LNCaP clone FGC (cell line): ENCODE data around the gene CLEC4M.
"Not testable (repeated sequence)": the region's sequence is repeated elsewhere in the genome, so short reads cannot be mapped to it uniquely, and the experiment has no call there.

Experiments used
- DNase-seq: peaks from one replicate; pipeline ENCODE4 v3.0.0-alpha.2; 2011; ENCODE audit warnings: low read depth
- H3K4me3 ChIP-seq: 2 replicates; pipeline ENCODE4 v1.5.1; 2011; ENCODE audit warnings: mild to moderate bottlenecking, low read depth, low read length, control low read depth
- TF ChIP-seq, protein P1 (sequence below): IDR thresholded peaks from 2 replicates; pipeline ENCODE4 v1.5.1; 2012; ENCODE audit warnings: mild to moderate bottlenecking; ENCODE audit not compliant: control insufficient read depth, insufficient read depth; ENCODE audit errors: extremely low read depth

CLEC4M gene

DNA sequence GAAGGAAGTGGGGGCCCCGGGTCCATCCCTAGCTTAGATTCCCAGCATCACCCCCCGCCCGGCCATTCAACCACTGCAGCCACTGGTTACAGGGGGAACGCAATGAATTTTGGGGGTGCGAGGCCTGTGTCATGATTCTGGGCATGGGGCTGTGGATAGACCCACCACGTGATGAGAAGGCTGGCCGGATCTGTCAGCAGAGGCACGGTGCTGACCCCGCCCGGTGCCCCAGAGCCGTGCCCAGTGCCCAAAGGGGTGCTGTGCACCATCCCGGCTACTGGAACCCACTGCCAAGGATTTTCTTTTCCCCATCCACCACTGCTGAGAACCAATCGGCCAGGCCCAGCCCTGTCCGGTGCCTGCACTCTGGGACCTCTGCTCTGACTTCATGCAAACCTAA lies 27.4 kb downstream of the CLEC4M start:
- DNase-seq: no peak
- no peak overlapping the region for H3K4me3 ChIP-seq
- TF ChIP-seq, protein P1, sequence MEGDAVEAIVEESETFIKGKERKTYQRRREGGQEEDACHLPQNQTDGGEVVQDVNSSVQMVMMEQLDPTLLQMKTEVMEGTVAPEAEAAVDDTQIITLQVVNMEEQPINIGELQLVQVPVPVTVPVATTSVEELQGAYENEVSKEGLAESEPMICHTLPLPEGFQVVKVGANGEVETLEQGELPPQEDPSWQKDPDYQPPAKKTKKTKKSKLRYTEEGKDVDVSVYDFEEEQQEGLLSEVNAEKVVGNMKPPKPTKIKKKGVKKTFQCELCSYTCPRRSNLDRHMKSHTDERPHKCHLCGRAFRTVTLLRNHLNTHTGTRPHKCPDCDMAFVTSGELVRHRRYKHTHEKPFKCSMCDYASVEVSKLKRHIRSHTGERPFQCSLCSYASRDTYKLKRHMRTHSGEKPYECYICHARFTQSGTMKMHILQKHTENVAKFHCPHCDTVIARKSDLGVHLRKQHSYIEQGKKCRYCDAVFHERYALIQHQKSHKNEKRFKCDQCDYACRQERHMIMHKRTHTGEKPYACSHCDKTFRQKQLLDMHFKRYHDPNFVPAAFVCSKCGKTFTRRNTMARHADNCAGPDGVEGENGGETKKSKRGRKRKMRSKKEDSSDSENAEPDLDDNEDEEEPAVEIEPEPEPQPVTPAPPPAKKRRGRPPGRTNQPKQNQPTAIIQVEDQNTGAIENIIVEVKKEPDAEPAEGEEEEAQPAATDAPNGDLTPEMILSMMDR: no peak

DNA sequence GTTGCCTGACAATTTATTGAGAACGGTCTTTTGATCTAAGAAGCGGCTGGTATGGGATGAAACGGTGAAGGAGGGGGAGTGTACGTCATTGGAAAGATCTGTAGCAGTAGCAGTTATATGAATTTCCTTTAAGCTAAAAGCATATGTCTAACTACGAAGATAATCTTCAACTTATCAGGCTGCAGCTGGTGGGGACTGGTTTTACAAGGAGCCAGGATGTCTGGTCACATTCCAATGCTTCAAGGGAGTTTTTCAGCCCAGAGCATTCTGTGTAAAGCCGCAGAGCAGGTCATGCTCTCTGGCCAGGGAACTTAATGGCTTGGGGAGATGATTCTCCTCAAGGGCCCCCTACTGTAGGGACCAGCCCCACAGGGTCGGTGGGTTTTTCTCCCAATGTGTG lies 29.2 kb downstream of the CLEC4M start:
- TF ChIP-seq, protein P1: no peak
- H3K4me3 ChIP-seq: no peak overlapping the region
- DNase-seq: no peak

DNA sequence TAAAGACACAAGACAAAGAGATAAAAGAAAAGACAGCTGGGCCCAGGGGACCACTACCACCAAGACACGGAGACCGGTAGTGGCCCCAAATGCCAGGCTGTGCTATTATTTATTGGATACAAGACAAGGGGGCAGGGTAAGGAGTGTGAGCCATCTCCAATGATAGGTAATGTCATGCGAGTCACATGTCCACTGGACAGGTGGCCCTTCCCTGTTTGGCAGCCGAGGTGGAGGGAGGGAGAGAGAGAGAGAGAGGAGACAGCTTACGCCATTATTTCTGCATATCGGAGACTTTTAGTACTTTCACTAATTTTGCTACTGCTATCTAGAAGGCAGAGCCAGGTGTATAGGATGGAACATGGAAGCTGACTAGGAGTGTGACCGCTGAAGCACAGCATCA lies 29.7 kb downstream of the CLEC4M start:
- H3K4me3 ChIP-seq, DNase-seq: not testable (repeated sequence)

DNA sequence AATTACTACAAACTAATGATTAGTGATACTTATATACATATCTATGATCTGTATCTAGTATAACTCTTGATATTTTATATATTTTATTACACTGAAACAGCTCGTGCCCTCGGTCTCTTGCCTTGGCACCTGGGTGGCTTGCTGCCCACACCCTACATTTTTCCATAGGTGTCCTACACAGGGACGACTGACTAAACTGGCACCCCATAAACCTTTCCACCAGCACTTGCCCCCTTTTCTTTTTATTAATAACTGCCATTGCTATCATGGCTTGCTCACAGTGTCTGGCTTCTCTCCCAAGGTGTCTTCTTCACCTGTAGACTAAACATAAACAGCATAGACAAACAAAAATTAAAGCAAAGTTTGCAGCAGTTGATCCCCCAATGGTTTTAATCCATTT lies 30.4 kb downstream of the CLEC4M start:
- no peak overlapping the region for H3K4me3 ChIP-seq
- TF ChIP-seq, protein P1: no peak
- DNase-seq: no peak

DNA sequence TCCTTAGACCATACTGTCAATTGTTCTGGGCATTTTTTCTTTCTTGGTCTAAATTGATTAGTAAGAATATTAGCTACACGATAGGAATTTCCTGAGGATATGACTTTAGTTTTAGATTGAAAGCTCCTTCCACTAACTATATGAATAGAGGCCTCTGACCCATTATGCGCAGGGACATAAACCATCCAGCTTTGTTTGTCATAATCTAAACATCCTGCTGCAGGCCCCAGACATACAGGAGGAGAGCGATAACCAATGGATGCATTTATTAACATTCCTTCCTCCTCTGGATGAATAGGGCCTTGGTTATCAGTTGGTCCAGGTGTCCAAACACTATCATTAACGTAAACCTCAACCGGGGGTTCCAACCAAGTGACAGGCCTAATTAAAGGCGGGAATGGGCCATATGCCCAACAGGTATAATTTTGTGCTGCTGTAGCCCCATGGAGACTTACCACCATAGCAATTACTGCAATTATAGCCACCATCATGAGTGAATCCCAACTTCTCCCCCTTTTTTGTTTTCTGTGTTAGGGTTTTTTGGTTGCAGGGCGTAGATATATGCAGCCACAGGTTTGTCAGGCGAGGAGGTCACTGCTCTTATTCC lies 32.6 kb downstream of the CLEC4M start:
- TF ChIP-seq, protein P1: no peak
- DNase-seq: no peak
- H3K4me3 ChIP-seq: no peak overlapping the region

DNA sequence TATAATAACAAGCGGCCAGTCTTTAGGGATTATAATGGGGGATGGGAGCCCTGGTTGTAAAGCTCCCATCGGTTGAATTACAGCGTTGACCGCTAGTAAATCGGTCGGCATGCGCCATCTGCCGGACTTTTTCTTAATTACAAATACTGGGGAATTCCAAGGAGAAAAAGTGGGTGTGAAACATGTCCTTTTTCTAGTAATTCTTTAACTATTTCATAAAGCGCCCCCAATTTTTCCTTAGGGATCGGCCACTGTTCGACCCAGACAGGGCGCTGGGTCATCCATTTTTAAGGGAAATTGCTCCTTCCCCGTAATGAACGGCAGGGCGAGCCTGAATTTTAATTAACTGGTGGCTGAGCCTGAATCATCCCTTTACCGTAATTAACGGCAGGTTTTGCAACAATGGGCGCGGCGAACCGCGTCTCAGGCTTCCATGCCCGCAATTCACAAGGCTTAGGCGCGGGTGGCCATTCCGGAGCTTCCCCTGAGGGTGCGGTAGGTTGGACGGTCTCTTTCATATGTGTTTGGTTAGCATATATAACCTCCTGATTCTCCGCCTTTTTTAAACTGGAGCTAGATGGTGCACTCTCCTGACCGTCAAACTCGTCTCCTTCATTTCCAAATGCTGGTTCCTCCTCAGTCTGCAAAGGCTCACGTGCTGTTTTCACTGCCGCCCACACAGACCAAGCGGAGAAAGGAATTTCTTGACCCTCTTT lies 36.8 kb downstream of the CLEC4M start:
- TF ChIP-seq, protein P1: peak; percentile 62
- H3K4me3 ChIP-seq: peak overlapping the region; percentile 38
- peak; percentile 23 for DNase-seq

DNA sequence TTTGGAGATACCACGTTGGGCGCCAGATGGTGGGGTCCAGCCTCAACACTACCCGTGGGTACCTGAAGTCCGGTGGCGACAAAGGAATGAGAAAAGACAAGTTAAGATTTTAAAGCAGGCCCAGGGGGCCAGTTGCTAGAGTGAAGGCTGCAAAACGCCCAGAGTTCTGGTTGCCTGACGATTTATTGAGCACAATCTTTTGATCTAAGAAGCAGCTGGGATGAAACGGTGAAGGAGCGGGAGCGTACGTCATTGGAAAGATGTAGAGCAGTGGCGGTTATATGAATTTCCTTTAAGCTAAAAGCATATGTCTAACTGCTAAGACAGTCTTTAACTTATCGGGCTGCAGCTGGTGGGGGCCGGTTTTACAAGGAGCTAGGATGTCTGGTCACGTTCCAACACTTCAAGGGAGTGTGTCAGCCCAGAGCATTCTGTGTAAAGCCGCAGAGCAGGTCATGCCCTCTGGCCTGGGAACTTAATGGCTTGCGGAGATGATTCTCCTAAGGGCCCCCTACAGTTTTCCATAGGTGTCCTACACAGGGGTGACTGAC lies 38.1 kb downstream of the CLEC4M start:
- no peak overlapping the region for H3K4me3 ChIP-seq
- TF ChIP-seq, protein P1: no peak
- no peak for DNase-seq
